Measurements from ENCODE around the gene TPPP2.
"Not testable (repeated sequence)": the region's sequence is repeated elsewhere in the genome, so short reads cannot be mapped to it uniquely, and the experiment has no call there.

The TPPP2 gene

DNA sequence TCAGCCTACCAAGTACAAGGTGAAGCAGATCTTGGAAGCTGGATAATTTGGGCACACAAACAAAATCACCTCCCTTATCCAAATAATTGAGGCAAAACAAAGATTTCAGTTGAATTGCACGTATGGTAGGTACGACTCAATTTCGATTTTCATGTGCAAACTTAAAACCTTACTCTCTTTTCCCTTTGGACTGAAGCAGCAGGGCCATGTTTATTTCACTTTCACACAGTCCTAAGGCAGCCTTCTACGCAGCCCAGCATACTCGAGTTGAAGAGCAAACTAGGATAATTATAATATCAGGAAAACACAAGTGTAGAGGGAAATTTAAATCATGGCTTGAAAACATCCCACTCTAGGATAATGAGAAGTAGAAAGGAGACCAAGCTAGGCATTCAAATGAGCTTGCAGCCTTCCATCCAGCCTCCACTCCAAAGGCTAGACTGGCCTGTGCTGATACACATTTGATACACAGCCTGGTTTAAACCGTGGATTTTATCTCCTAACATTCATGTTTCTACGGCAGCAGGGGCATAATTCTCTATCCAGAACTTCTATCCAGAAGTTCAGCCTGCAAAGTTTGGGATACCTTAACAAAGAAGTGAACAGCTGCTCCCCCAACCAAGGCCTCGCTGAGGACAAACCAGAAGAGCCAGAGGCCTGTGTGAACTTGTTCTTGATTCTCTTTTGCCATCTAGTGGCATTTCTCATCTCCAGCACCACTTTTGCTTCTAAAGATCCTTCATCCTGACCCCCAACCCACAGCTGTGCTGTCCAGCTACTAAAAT is 9.8 kb downstream of the TPPP2 start:
- DNase-seq, result no peak

GRCh38 chr14:21040370-21040925 is 10.4 kb downstream of the TPPP2 start:
- DNase-seq, result no peak

DNA sequence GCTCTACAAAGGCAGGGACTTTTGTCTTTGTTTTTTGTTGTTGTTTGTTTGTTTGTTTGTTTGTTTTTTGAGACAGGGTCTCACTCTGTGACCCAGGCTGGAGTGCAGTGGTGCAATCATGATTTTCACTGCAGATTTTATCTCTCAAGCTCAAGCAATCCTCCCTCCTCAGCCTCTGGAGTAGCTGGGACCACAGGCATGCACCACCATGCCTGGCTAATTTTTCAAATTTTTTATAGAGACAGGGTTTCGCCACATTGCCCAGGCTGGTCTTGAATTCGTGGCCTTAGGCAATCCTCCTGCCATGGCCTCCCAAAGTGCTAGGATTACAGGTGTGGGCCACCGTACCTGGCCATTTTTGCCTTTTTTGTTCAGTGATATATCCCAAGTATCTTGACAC is 10.9 kb downstream of the TPPP2 start:
- DNase-seq, result not testable (repeated sequence)

- DNase-seq, result no peak
Measured at GRCh38 chr14:21041676-21042433, 11.8 kb downstream of the TPPP2 start, which contains the start of gene RNASE7. Gene RNASE7 (plus strand): TSS chr14:21042362. CDS start chr14:21042993, 631 bp downstream.

GRCh38 chr14:21042918-21043317 is 12.9 kb downstream of the TPPP2 start:
- DNase-seq, result no peak

DNA sequence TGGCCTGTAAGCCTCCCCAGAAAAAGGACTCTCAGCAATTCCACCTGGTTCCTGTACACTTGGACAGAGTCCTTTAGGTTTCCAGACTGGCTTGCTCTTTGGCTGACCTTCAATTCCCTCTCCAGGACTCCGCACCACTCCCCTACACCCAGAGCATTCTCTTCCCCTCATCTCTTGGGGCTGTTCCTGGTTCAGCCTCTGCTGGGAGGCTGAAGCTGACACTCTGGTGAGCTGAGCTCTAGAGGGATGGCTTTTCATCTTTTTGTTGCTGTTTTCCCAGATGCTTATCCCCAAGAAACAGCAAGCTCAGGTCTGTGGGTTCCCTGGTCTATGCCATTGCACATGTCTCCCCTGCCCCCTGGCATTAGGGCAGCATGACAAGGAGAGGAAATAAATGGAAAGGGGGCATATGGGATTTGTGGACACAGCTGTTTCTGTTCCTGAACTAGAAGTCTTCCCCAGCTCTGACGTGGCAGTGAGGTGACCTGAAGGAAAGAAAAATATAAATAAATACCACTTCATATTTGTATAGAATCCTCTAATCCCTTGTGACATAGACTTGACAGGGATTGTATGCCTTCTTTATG is 13.5 kb downstream of the TPPP2 start:
- no peak for DNase-seq

DNA sequence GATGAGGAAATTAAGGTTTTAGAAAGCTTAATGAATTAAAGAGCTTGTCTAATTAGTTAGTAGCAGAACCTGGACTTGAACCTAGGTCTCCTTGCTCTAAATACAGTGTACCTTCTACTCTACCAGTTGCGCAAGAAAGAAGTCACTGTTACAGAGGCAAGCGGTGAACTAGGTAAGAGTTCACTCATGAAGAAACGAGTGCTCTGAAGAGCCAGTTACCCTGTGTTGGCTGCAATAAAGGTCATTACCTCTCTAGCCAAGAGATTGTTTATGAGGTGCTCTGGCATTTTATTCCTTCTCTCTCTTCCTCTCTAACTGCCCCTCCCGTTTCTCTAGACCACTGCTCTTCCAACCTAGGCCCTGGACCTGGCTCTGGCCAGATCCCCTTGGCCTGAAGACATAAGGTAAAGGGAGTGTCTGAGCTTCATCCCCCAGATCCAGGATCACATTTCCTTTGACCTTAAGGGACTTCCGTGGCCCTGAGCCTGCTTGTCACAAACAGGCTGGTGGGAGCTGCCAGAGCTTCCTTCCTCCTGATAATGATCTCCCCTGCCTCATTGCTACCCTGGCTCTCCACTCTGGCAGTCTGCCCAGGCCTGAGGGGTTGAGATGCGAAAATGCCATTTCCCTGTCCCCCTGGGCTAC is 14.1 kb downstream of the TPPP2 start:
- DNase-seq, result no peak

- no peak for DNase-seq
Measured at GRCh38 chr14:21047378-21047781, 17.4 kb downstream of the TPPP2 start.

- no peak for DNase-seq
Measured at GRCh38 chr14:21048638-21049037, 18.6 kb downstream of the TPPP2 start.

- DNase-seq, result no peak
Measured at GRCh38 chr14:21049271-21049673, 19.3 kb downstream of the TPPP2 start.

- DNase-seq, result no peak
Measured at GRCh38 chr14:21050597-21050996, 20.6 kb downstream of the TPPP2 start.

DNA sequence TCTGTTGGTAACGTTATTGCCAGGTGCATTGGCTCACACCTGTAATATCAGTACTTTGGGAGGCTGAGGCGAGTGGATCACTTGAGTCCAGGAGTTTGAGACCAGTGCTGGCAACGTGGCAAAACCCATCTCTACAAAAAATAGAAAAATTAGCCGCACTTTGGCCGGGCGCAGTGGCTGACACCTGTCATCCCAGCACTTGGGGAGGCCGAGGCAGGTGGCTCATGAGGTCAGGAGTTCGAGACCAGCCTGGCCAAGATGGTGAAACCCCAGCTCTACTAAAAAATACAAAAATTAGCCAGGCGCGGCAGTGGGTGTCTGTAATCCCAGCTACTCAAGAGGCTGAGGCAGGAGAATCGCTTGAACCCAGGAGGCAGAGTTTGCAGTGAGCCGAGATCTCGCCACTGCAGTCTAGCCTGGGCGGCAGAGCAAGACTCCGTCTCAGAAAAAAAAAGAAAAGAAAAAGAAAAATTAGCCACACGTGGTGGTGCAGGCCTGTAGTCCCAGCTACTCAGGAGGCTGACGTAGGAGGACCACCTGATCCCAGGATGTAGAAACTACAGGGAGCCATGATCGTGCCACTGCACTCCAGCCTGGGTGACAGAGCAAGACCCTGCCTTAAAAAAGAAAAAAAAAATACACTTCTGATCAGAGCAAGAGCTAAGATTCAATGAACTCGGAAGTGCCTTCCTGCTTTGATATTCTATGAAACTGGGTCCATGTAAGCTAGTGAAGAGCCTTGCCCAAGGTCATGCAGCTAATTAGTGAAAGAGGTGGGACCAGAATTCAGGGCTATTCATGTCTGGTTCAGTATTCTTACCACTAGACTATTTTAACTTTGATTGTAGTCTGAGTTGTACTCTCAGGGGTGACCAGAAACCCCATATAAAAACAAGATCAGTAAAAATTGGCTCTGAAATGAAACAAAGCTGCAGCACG is 23.4 kb downstream of the TPPP2 start:
- no peak for DNase-seq

GRCh38 chr14:21054123-21054767 is 24.2 kb downstream of the TPPP2 start:
- no peak for DNase-seq

GRCh38 chr14:21054768-21055145 is 24.7 kb downstream of the TPPP2 start:
- no peak for DNase-seq

DNA sequence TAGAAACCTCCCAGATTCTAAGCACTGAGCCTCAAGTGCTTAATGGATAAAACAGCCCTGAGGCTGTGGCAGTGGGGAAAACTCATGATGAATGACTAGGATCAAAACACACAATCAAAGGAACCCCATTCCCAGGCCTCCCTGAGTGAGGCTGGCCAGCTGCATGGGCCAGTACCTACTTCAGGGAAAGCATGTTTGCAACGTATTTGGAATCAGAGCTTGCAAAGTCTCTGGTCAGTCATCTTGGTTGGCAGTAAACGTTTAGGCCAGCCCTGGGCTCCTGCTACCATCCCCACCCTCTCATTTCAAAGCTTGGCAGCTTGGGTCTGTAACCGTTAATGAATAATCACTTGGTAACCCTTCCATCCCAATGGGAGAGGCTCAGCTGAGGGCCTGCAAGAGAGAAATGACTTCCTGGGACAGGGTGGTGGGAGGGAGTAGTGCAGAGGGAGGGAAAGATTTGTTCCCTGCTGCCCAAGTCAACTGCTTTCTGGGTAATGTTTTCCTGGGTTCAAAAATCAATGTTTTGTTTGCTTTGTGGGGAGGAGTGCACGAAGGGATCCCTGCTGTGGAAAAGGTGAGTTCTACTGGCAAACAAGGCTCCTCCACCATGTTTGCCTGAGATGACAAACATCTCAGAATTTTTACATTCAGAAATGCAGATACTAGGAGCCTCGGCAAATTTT is 25.6 kb downstream of the TPPP2 start:
- DNase-seq, result no peak

DNA sequence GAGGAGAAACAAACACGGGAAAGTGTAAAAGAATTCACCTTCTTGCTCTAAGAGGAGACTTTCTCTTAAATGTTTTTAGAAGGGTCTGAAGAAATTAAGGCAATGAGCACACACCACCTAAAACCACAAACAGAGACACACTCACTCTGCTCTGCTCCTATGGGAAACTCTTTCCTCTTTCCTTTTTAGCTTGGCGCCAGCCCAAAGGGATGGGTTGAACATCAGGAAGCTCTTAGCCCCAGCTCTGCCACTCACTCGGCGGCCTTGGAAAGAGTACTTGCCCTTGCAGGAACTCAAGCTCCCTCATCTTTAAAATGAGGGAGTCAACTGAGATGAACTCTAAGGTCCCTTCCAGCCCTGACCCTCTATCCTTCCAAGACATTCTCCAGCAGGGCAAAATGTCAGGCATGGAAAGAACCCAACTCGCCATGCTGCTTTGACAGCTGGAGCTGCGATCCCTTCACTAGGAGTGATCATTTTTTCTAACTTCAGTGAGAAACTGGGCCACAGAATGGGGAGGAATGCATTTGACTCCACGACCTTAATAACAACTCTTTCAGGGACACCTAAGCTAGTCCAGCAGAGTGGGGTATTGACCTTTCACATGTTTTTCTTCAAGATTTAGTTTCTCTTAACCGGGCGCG is 26.6 kb downstream of the TPPP2 start:
- no peak for DNase-seq

- DNase-seq, result no peak
Measured at GRCh38 chr14:21057803-21058675, 28.0 kb downstream of the TPPP2 start, which contains the start of gene RNASE8. Gene RNASE8 (plus strand): TSS chr14:21057822. CDS start chr14:21057893, 71 bp downstream.

DNA sequence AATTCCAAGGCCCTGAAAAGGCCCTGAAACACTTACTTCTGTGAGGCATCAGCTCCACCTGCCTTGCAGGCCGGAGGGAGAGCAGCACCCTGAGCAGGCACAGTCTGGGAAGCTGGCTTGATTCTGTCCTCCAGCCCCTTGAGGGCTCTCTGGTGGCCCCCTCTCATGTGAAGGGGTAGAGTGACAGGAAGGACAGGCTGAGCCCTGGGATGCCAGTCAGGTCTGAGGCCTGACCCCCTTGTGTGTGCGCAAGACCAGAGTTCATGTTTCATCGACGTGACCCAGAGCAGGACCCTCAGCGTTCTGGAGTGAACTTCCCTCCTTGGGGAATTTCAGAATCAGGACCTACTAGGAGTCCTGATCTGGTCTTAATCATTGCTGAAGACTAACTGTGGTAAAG is 28.9 kb downstream of the TPPP2 start:
- no peak for DNase-seq
